Prostate gland (tissue), 2 donors: ENCODE measurements around the gene APOL3.
"Not testable (repeated sequence)": the region's sequence is repeated elsewhere in the genome, so short reads cannot be mapped to it uniquely, and the experiment has no call there.

Source experiments
- POLR2A ChIP-seq: fragments of 450-650 bp; IDR thresholded peaks from one replicate; pipeline ENCODE4 v1.6.1; 2016; ENCODE audit warnings: antibody characterized with exemption, mild to moderate bottlenecking
- POLR2AphosphoS5 ChIP-seq: sonication (generic); formaldehyde crosslinking; IDR thresholded peaks from one replicate; pipeline ENCODE4 v1.6.1; 2017; ENCODE audit warnings: antibody characterized with exemption
- TF ChIP-seq, protein P1 (sequence below), 4 experiments: fragments of 200-600 bp in 2 of 4; fragments of 450-650 bp in 2 of 4; sonication (generic) in 2 of 4; IDR thresholded peaks; 1 replicate in 3 of 4; 2 replicates in 1 of 4; pipeline ENCODE4 v1.5.1; 2016 to 2019; ENCODE audit warnings: antibody characterized with exemption in 4 of 4, mild to moderate bottlenecking in 2 of 4, moderate library complexity in 2 of 4

DNA sequence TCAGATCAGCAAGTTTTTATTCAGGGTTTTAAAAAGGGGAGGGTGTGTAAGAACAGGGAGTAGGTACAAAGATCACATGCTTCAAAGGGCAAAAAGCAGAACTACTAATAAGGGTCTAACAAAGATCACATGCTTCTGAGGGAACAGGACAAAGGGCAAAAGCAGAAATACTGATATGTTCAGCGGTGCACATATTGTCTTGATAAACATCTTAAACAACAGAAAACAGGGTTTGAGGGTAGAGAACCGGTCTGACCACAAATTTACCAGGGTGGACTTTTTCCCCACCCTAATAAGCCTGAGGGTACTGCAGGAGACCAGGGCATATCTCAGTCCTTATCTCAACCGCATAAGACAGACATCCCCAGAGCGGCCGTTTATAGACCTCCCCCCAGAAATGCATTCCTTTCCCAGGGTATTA lies 48.9 kb upstream of the APOL3 start:
- TF ChIP-seq, protein P1, sequence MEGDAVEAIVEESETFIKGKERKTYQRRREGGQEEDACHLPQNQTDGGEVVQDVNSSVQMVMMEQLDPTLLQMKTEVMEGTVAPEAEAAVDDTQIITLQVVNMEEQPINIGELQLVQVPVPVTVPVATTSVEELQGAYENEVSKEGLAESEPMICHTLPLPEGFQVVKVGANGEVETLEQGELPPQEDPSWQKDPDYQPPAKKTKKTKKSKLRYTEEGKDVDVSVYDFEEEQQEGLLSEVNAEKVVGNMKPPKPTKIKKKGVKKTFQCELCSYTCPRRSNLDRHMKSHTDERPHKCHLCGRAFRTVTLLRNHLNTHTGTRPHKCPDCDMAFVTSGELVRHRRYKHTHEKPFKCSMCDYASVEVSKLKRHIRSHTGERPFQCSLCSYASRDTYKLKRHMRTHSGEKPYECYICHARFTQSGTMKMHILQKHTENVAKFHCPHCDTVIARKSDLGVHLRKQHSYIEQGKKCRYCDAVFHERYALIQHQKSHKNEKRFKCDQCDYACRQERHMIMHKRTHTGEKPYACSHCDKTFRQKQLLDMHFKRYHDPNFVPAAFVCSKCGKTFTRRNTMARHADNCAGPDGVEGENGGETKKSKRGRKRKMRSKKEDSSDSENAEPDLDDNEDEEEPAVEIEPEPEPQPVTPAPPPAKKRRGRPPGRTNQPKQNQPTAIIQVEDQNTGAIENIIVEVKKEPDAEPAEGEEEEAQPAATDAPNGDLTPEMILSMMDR (IDR thresholded peaks at IDR 0.05): not testable (repeated sequence)
- not testable (repeated sequence) for TF ChIP-seq POLR2AphosphoS5, POLR2A
